HG02870 (cell line): Measurements from ENCODE around the gene RNF103.
"Not testable (repeated sequence)": the region's sequence is repeated elsewhere in the genome, so short reads cannot be mapped to it uniquely, and the experiment has no call there.

ENCODE experiments used
- ATAC-seq: cut with Tn5 transposase; IDR thresholded peaks from one replicate; pipeline ENCODE4 v1.9.1; 2021; ENCODE audit warnings: mild to moderate bottlenecking, moderate library complexity; ENCODE audit not compliant: unreplicated experiment

Gene RNF103

GRCh38 chr2:86624267-86624547 is 542 bp upstream of the RNF103 start:
- ATAC-seq: no peak

DNA sequence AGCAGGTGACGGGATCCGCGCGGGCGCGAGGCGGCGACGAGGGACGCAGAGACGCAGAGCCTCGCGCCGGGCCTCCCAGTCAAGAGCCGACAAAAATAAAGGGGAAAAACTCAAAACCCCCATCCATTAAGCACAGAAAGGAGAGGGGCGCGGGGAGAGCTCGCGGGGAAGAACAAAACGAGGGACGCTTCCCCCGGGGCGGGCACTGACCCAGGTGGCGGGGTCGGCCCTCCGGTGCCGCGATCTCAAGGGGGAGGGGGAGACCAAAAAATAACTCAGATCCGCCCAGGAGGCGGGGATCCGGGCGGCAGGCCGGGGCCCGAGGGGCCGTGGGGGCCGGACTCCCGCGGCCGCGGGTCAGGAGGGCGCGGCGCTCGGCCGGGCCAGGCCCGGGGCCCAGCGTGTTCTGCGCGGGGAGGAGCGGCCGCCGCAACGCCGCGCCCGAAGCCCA is 597 bp downstream of the RNF103 start:
- peak; percentile 42 for ATAC-seq

DNA sequence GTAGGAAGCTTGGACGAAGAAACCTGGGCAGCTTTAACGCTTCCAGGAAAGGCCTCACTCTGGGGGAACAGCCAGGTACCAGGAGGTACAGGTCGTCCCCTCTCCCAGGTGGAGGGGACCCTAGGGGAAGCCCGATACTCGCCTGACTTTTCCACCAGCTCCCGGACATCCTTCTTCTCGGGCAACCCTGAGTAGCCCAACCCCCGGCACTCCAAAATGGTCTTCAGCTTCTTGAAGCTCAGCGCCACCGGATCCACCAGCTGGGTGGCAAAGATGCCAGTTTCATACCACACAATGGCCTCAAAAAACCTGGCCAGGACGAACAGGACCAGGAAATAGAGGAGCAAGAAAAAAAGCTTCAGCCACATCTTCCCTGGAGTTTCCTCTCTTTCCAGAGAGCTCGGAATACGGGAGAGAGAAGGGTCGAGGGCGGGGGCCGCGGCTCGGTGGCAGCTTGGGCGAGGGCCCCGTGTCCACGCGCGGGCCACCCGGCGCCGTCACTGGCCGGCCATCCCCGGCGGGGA is 1.1 kb downstream of the RNF103 start:
- no peak for ATAC-seq

DNA sequence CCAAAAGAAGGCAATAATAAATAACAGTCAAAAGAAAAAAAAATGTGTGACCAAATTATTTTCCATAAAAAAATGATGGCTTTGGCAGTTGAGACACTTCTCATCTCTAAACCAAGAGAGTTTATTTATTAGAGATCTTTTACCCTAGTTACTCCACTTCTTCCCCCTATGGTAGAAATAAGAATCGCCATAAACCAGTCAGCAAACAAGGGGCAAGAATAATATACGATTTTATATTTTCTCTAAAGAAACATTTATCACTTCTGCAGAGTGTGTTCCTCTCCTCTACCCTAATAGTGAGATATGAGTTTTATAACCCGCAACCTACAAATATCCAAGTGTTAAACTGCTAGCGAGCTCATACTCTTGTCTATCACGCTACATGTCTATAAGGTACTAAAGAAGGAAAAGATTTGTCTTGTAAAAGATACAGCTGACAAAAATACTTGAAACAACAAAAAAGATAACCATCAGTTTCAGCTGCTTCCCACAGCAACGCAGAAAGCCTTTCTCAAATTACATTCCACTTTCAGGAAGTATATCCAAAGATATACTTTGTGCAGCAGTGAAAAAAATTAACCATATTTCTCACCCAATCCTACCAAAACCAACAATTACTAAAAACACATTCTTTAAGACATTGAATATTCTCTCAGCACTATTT is 2.3 kb downstream of the RNF103 start:
- no peak for ATAC-seq

DNA sequence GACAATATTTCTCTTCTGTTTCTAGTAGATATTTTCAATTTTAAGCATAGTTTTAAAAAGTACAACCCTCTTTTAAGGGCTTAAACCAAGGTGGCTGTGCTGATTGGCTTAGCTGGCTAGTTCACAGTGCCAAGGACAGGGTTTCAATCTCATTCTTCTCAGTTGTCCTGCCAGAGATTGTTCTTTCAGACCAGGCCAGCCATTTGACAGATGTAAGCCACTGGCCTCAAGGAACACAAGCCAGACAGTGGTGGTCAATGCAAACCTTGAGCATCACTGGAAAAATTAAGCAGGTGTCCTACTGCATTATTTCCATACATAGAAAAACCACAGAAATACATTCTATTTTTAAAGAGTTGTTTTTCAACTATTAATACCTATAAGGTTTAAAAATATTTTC is 5.9 kb downstream of the RNF103 start:
- ATAC-seq: no peak

- peak; percentile 58 for ATAC-seq
Measured at GRCh38 chr2:86617153-86617552, 6.5 kb downstream of the RNF103 start.

DNA sequence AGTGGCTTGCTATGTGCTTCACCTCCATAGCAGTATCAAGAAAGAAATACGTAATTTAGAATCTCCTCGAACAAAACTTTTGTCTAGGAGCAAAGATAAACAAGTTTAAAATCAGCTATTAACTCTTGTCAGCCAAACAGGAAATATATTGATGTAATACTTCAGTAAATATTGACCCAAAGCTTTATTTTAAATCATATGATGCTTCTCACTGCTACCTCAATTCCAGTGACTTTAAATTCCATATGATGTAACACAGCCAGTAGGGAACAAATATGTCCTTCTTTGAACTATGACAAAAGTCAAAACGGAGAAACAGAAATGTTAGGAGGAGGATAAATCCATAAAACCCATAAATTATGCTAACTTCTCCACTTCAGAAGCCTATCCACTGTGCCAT is 7.2 kb downstream of the RNF103 start:
- no peak for ATAC-seq

DNA sequence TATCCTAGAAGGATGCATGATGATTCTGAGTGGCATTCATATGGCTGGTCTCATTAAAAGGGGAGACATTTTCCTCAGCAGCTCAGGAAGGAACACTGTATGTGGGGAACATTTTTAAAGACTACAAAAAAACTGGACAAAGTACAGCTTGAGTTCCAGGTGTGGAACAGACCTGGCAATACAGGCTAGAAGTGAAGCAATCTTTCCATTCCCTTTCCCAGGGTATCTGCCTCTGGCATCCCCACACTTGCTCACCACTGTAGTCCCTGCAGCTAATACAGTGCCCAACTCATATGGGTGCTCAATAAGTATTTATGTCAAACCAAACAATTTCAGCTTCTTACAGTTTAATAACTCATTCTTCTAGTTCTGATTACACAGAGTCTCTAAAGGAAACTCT is 8.1 kb downstream of the RNF103 start:
- no peak for ATAC-seq

DNA sequence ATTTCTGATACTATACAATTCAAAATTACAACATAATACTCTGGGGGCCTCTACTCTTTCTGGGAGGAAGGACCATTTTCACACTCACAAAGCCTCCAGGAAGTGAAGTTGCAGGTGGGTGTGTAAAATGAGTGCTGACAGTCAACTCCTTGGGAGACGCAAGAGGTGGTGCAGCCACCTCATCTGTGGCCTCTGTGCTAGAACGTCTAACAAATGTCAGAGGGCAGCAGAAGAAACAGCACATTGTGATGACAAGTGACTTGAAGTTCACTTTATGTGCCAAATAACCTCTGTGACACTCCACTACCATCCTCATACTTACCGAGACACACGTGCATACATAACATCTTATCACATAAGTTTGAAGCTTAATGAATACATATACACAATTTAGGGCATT is 10.2 kb downstream of the RNF103 start:
- no peak for ATAC-seq

DNA sequence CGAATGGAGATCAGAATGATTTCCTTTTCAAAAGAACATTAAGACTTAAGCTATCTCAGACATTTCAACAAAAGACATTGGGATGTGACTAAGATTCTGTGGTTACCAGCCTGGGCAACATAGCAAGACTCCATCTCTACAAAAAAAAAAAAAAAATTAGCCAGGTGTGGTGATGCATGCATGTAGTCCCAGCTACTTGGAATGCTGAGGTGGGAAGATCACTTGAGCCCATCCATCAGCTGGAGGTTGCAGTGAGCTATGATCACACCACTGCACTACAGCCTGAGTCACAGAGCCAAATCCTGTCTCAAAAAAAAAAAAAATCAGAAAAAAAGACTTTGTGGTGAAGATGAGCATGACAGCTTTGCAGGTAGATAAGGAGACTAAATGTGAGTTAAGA is 12.8 kb downstream of the RNF103 start:
- ATAC-seq: no peak

- ATAC-seq: no peak
Measured at GRCh38 chr2:86608832-86609410, 14.7 kb downstream of the RNF103 start.

DNA sequence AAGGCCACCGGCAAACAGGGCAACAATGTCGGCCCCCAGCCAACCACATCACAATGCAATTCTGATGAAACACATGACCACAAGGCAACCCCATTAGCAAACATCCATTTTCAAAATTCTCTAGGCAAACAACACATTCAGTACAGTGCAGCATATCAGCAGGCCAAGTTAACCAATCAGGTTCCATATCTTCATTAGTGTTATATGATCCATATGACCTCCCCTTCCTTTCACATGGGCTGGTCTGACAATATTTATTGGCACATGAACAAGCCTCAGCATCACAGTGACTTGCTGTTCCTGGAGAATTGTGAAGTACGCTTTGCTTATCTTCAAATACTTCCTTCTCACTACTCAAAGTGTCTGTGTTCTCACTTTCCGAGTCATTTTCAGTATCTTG is 19.8 kb downstream of the RNF103 start:
- no peak for ATAC-seq

DNA sequence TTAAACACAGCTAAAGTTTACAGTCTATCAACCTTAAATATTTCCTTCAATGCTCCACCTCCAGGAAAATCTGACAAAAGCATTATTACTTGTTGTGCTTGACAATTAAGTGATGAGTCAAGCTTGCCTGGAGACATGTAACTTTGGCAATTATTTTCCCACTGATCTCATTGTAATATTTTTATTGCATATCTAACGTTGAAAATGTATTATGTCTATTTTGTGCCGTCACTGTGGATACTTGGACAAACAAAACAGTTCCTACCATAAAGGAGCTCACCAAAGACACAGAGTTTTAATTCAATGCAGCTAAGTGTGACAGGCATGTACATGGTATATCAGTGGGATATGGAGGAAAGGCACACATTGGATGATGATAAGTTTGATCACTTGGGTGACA is 24.7 kb downstream of the RNF103 start:
- ATAC-seq: no peak

GRCh38 chr2:86596118-86596517 is 27.5 kb downstream of the RNF103 start:
- no peak for ATAC-seq

DNA sequence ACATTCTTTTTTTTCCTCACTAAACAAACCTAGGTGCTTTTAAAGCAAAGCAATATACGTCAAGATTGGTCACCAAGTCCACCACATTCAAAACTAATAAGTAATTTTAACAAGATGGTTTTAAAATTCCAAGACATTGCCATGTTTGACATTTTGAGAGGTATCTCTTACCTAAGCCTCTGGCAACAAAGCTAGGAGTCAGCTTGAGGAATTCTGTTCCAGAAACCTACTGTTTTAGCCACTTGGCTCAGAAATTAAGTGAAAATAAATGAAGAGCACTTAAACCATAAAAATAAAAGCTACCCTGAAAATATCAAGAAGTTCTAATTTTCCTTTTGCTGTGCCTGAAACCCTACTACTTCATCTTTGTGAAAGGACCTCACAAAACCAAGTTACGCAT is 30.4 kb downstream of the RNF103 start:
- ATAC-seq: no peak

GRCh38 chr2:86592547-86593230 is 31.0 kb downstream of the RNF103 start:
- ATAC-seq: no peak

GRCh38 chr2:86589701-86590100 is 34.0 kb downstream of the RNF103 start:
- ATAC-seq: not testable (repeated sequence)

DNA sequence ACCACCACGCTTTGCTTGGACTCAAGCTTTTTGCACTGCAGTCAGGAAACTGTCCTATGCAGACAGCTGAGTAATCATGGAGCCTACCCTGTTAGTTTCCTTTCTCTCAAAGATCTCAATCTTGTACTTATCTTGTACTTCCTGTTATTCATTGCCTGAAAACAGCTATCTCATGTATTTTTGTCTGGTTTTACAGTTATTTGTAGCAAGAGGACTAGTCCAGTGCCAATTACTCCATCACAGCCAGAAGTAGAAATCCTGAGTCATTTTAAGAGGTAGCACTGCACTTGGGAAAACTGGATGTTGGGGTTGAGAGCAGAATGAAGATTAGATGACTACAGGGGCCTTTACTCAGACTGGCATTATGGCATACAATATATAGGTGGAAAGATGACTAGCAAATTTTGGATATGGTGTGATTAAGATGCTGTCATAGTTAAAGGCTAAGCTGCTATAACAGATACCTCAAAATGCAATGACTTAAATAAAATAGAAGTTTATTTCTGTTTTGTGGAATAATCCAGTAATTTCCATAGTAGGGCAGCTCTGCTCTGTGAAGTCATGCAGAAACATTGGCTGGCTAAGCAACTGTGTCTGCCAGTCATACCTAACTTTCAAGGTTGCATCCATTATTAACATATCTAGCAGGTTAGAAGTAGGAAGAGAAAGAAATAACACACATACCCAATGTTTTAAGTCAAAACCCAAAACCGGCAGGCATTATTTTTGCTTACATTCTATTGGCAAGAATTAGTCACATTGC is 39.3 kb downstream of the RNF103 start:
- ATAC-seq: peak; percentile 80

DNA sequence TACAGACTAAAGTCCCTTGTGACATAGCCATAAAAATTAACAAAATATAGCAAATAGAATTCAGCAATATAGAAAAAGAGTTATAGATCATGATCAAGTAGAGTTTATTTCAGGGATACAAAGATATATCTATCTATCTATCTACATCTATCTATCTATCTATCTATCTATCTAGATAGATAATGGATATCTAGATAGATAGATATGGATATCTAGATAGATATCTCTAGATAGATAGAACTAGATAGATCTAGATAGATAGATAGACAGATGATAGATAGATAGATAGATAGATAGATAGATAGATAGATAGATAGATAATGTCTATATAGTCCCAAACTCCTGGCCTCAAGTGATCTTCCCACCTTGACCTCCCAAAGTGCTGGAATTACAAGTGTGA is 43.1 kb downstream of the RNF103 start:
- no peak for ATAC-seq

DNA sequence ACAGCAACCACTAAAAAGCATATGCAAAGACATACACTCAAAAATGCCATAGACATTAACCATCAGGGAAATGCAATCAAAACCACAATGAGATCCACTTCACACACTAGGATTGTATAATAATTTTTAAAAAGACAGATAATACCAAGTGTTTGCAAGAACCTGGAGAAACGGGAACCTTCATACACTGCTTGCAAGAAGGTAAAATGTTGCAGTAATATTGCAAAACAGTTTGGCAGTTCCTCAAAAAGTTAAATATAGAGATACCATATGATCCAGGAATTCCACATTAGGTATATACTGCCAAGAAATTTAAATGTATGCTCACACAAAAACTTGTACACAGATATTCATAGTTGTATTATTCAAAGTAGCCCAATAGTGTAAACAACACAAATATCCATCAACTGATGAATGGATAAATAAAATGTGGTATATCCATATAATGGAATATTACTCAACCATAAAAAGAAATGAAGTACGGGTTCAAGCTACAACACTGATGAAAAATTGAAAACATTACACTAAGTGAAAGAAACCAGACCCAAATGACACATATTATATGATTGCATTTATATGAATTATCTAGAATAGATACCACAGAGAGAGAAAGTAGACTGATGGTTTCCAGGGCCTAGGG is 45.7 kb downstream of the RNF103 start:
- ATAC-seq: no peak

GRCh38 chr2:86570059-86570458 is 53.6 kb downstream of the RNF103 start:
- no peak for ATAC-seq
